IPS DF 4.7 (cell line): Measurements from ENCODE around the gene SMIM43.

Experiments
- DNase-seq: peaks from one replicate; pipeline ENCODE4 v3.0.0-alpha.2; 2013; ENCODE audit warnings: low spot score; ENCODE audit errors: extremely low read depth

Gene SMIM43

DNA sequence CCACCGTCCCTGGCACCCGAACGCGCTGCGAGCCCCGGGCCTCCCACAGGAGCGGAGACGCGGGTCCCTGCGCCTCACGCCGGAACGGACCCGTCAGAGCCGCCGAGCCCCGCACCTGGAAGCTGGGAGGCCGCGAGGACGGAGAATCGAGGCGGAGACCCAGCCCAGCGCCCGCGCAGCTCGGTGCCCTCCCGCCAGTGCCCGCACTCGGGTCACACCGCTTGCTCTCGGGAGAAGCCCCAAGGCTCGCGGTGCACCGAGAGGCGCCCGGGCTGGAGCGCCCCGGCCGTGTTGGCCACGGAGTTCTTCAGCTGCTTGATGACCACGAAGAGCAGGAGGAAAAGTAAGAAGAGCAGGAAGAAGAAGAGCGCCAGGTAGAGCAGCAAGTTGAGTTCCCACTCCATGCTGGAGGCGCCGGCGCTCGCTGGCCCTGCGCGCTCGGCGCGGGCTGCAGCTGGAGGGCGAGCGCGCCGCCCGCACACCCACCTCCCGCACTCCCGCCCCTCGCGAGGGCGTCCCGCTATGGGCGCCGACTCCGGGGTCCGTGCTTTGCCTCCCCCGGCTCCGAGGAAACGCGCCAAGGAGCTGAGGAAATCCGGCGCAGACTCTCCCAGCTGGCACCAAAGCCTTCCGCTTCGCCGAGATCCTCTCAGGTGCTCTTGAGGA lies at the start of gene SMIM43:
Gene SMIM43, minus strand, starts transcription at position 463 of the 666 bp plus-strand sequence. Its CDS starts 59 bp downstream, at position 404.
- no peak for DNase-seq

DNA sequence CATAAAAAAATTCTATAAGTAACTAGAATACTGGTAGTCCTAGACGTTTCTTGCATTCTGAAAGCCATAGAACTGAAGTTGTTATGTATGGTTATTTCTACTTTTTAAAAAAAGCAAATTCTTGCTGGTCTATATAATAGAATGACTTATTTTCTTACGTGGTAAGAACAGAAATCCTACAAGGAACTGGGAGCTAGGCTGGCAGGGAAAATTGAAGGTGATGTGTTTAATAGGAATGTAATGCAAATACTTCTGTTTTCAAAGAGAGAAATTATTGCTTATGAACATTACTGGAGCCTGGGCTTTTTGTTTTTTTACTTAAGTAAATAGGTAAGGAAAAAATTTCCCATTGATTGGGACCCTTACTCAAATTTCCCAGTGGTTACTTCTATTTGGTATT lies 49.8 kb upstream of the SMIM43 start:
- DNase-seq, result no peak

DNA sequence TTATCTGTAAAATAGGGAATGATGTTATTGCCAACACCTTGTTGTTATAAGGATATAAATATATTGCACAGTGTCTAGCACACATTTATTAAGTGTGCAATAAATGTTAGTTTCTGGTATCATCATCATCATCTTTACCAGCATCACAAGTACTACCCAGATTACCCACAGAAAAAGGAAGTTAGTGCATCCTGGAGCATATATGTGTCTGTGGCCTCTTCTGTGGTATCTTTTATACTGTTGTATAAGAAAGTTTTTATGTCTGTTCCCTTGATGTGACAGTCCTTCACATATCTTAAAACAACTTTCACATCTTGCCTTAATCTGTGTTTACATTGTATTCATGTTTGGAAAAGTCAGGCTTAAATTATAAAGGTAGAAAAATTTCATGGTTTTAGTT lies 46.2 kb upstream of the SMIM43 start:
- no peak for DNase-seq

DNA sequence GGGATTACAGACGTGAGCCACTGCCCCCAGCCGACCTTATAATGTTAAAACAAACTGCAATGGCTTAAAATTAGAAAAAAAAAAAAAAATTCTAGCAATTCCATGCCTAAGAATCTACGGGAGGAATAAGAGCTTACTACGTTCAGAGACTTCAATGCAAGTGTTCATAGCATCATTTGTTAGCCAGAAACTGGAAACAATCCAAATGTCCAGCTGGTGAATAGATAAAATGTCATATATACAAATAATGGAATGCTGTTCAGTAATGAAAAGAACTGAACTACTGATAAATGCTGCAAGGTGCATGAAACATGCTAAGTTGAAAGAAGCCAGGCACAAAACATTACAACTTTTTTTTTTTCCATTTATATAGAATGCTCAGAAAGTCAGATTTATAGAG lies 41.4 kb upstream of the SMIM43 start:
- no peak for DNase-seq

DNA sequence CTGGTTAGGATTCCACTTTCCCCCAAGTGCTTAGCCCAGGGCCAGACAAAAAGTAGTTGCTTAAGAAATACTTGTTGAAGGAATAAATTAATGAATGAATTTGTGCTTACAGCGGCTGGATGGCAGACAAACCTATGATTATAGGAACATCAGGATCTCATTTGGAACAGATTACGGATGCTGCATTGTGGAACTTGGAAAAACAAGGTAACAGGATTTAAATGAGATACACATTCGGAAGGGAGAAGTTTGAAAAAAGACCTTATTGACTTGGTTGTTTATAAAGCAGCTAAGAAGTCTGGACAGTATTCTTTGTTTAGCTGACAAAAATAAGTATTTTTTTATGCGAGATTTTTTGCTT lies 36.7 kb upstream of the SMIM43 start:
- no peak for DNase-seq

DNA sequence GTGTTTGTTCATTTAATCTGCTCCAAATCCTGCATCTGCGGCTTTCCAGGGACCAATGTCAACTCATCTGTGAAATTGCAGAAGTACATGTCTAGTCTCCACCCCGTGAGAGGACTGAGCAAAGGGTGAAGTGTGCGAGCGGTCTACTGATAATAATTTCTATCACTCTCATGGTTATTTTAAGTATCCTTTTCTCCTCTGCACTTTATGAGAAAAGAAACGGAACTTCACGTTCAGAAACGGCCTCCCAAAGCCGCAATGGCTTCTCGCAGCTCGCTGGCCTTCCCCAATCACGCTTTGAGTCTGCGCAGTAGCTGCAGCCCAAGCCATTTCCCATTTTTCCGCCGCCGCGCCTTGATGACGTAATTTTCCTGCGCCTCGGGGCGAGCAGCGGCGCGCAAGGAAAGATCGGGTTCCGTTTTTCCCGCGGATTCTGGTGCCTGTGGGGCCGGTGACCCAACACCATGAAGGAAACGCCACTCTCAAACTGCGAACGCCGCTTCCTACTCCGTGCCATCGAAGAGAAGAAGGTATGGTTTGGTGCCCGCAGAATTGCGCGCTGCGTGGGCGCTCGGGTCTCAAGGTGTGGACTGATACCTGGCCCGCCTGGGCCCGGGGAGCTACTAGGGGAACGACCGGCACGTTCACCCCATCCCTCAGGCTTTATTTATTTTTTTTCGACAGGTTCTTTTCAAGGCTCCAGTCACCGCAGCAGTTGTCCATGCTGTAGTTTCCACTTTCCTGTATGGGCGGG lies 36.2 kb upstream of the SMIM43 start, which contains the start of gene EXOSC9:
Gene EXOSC9, plus strand, starts transcription at position 363 of the 754 bp plus-strand sequence. Its CDS starts 102 bp downstream, at position 465.
- no peak for DNase-seq

DNA sequence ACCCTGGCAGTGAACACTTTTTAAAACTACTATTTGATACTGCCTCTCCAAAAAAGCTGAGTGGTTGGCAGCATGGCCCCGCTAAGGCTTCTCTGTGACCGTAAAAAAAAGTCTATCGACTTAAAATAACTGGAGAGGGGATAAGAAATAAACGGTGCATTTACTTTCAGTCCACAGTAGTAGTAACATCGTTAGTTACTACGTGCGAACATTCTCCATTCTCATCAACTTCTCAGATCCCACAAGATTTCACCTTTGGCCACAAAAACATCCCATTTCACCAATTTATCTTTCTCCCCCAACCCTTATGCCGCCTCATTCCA lies 35.6 kb upstream of the SMIM43 start:
- DNase-seq, result no peak

DNA sequence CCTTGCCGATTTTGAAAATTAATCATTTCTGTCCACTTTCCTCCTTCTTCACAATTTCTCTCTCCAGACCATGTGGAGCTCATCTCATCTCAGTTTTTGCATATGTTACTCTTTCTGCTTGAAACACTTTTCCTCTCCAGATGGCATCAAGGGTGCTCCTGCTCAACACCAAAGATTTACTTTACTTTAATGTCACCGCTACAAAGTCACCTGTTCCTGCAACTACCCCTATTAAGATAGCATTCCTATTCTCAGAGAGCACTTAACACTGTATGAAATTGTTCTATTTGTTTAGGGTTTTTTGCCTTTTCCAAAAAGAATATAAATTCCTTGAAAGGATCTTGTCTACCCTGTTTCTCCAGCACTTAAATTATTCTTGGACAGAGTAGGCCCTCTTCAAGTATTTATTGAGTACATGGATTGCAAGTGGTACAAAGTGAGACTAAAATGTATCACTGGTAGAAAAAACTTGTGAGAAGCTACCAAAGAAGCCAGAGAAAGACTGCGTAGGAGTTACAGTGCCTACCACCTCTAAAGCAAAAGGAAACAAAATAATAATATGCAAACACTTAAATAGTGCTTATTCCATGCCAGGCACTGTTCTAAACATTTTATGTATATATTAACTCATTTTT lies 35.0 kb upstream of the SMIM43 start:
- DNase-seq, result no peak

DNA sequence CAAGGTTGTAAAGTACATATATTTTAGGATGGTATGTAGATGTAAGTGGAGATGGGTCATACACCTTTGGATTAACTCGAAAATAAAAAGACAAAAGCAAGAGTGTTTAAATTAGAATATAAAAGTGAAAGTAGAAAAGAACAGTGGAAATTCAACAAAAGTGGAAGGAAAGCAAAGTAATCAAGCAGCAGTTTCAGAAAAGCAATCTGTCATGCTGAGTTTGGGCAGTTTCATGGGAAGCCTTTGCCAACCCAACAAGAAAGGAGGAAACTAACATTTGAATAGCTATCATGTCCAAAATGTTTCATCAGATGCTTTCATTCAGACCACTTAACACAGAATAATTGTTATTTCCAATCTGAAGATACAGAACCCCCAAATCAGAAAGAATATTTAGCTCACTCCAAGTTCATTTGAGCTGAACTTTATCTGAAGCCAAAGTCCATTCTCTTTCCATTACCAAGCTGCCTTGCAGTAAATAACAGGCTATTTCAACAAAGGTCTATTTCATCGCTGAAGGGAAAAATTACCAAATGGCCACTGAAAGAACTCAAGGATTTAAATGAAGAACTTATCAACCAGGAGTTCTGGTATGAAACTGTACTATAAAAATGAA lies 34.4 kb upstream of the SMIM43 start:
- DNase-seq, result no peak

DNA sequence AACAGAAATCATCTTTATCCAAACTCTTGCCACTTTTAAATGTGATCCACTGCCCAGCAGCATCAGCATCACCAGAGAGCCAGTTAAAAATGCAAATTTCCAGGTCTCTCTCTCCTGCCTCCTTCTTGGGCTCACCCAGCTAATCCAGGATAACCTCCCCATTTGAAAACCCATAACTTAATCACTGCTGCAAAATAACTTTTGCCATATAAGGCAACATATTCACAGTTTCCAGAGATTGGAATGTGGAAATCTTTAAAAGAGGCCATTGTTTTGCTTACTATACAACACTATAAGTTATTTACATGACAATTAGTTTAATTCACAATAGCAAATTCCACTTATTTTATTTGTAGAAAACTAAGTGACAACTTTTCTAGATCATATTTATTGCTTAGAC lies 31.3 kb upstream of the SMIM43 start:
- peak; percentile 28 for DNase-seq

DNA sequence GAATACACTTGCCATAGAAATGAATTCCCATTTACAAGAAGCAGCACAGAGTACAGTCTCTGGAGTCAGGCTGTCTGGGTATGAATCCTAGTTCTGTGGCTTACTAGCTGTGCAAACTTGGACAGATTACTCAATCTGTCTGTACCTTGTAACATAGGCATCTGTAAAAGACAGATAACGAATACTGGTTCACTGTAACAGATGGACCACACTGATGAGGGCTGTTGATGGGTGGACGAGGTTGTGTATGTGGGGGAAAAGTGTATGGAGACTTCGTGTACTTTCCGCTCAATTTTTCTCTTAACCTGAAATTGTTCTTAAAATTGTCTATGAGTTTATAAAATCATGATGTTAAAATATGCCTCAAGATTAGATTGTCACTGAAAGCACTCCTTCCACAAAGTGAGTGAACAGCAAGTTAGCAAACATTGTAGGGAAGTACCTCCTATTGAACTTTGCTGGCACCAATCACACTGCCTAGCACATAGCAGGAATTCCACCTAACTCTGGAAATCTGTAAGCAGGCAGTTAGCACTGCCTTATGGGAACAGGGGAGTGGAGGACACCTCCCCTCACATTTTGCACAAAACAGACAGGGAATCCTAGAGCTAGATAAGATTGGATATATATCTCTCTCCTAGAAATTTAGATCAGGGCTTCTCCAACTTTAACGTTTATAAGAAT lies 29.7 kb upstream of the SMIM43 start:
- DNase-seq, result no peak

DNA sequence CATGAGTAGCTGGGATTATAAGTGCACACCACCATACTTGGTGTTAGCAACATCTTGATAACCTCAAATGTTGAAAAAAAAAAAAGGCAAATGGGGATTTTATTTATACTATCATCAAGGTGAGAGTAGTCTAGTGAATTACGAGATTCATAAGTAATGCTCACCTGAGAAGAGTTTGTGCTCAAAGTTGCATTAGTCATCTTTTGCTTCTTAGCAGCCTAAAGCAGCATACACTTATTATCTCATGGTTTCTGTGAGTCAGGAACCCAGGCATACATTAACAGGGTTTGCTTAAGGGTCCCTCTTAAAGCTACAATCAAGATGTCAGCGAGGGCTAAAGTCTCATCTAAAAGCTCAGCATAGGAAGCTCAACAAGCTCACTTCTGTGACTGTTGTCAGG lies 28.0 kb upstream of the SMIM43 start:
- DNase-seq, result no peak

DNA sequence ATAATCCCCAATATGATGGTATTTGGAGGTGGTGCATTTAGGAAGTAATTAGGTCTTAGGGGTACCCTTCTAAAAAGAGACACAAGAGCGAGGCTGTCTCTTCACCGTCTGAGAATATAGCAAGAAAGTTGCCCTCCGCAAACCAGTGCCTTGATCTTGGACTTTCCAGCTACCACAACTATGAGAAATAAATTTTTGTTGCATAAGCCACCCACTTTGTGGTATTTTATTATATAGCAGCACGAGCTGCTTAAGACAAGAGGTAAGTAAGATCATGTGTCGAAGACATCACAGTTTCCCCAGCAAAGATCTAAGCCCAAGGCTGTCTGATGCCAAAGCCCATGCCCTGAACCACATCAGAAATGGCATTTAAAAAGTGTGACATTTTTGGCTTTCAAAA lies 26.5 kb upstream of the SMIM43 start:
- DNase-seq, result no peak

DNA sequence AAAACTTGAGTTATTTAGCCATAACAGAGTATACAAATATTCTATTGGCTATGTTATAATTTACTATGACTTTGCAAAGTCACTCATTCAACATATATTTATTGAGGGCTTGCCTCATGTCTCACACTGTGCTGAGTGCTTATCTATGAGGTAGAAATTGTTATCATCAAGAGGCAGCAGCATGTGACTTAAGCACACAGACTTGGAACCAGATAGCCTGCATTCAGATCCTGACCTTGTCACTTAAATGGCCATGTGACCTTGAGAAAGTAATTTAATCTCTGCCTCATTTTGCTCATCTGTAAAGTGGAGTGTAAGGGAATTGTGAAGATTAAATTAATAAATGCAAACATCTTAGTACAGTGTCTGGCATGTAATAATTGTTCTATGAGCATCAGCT lies 26.0 kb upstream of the SMIM43 start:
- no peak for DNase-seq

DNA sequence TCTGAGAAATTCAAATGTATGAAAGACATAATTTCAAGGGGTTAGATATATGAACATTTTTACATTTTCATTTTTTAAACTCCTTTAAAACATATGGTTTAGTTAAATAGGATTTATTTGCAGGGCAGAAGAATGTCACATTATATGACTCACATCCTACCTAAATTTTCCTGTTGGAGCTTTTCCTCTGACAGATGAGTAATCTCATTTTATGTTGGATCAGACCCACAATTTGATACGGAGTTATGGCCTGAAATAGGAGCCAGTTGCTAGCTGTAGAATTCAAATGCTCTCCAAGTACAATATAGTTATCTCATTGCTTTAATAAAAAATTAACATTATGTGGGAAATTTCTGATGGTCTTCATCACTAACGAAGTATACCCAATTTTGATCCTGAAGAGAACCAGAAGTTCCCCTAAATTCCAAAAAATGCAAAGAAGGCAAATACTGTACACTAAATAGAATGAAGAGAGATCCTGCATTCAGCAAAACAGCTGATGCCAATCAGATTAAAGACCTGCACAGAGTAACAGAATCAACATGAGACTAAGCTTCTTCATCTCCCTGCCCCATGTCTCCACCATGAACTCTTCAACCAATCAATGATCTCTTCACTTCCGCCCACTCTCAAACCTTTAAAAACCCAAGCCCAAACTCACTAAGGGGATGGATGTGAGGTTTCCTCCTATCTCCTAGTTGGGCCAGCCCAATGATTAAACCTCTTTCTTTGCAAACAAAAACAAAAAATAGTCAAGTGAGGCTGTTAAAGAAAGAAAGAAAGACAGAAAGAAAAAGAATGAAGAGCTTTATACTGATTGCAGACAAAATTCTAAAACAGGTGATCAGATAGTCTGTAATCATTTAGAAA lies 25.2 kb upstream of the SMIM43 start:
- DNase-seq, result no peak

DNA sequence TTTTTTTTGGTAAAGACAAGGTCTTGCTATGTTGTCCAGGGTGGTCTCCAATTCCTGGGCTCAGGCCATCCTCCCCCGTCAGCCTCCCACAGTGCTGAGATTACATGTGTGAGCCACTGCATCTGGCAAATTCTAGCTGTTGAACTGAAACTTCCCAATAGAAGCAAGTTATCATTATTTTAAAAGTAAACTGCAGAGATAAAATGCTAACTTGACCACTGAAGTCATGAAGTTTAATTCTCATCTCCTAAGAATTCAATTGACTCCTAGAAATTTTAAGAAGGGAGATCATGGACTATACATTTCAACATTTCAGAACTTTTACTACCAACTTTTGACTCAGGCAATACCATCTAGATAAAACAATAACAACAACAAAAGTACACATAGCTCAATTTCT lies 24.5 kb upstream of the SMIM43 start:
- DNase-seq, result no peak

DNA sequence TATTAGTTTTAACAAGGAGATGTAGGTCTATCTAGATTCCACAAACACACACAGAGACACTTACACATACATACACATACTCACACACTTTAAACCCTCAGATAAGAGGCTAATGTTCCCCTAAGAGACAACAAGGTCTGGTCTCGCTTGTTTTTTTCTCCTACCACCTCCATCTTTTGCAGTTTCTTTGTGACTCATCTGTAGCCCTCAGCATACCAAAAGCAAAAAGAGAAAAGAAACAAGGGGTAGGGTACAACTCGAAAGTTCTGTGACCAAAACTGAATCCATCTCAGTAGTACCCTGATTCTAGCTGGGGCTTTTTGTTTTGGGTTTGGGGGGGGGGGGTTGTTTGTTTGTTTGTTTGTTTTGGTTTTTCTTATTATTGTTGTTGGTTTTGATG lies 23.9 kb upstream of the SMIM43 start:
- DNase-seq, result no peak

DNA sequence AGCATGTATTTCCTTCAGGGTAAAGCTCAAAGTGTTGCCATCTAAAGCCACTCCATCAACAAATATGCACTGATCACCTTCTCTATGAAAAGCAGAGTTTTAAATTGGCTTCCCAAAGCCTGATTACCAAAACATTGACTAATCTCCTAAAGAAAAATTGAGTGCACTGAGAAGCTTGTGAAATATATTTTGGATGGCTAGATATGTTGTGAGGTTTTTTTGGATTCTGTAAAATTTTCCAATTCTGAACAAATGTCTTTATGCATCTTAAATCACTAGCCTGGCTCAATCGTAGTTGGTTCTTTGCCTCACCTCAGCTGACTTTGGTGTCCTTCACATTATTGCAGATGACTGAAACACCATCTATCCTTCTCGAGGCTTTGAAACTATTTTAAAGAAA lies 21.3 kb upstream of the SMIM43 start:
- no peak for DNase-seq

DNA sequence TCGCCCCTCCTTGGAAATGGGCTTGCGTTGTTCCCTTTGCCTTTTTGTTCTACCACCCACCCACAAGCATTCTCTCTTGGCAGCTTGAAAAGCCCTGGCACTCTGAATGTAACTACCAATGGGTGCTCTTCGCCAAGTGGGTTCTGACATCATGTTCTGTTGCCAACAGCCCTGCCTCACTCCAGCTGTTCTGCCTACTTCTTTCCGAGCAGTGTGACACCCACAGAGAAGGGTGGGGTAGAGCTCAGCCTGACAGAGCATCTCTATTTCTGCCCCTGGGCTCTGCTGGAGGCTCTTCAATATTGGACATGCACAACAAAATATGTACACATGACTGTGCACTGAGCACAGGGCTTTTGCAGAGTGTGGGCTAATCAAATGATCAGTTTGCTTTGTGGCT lies 20.5 kb upstream of the SMIM43 start:
- no peak for DNase-seq

DNA sequence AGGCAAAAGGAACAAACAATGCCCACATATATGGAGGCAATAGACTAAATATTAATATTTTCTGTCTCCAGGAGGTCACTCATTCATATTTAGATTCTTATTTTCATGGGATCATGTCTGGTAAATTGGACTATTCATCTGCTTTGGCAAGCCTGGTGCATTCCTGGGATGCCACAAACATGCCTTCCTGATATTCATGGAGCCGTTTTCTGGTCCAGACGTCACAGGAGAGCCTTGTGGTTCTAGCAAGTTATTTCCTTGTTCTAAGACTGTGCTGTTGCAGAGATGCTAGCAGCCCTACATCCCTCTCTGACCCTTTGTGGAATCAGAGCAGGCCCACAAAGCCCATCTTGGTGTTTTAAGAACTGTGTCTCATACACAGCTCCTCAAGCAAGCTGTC lies 20.0 kb upstream of the SMIM43 start:
- DNase-seq, result no peak

DNA sequence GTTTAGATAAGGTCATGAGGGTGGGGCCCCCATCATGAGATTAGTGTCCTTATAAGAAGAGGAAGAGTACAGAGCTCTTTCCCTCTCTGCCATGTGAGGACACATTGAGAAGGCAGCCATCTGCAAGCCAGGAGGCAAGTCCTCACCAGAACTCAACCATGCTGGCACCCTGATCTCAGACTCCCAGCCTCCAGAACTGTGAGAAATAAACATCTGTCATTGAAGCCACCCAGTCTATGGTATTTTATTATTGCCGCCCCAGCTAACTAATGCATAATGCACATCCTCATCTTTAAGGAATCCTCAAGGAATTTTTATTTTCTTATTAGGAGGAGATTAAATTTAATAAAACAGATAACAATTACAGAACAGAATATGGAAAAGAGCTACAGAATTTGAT lies 19.4 kb upstream of the SMIM43 start:
- no peak for DNase-seq
